GM21528 (cell line): Measurements from ENCODE around the gene PLPPR1.
"Not testable (repeated sequence)": the region's sequence is repeated elsewhere in the genome, so short reads cannot be mapped to it uniquely, and the experiment has no call there.

Source experiments
- ATAC-seq: cut with Tn5 transposase; IDR thresholded peaks from one replicate; pipeline ENCODE4 v1.9.1; 2021; ENCODE audit warnings: mild to moderate bottlenecking, moderate library complexity; ENCODE audit not compliant: unreplicated experiment, low FRiP score

The PLPPR1 gene

DNA sequence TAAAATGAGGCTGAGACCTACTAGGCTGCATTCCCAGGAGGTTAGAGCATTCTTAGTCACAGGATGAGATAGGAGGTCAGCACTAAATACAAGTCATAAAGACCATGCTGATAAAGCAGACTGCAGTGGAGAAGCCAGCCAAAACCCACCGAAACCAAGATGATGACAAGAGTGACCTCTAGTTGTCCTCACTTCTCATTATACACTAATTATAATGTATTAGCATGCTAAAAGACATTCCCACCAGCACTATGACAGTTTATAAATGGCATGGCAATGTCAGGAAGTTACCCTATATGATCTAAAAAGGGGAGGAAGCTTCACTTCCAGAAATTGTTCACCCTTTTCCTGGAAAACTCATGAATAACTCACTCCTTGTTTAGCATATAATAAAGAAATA, 88.6 kb downstream of the PLPPR1 start:
- no peak for ATAC-seq

GRCh38 chr9:101119206-101119819, 90.8 kb downstream of the PLPPR1 start:
- ATAC-seq: peak; percentile 75

DNA sequence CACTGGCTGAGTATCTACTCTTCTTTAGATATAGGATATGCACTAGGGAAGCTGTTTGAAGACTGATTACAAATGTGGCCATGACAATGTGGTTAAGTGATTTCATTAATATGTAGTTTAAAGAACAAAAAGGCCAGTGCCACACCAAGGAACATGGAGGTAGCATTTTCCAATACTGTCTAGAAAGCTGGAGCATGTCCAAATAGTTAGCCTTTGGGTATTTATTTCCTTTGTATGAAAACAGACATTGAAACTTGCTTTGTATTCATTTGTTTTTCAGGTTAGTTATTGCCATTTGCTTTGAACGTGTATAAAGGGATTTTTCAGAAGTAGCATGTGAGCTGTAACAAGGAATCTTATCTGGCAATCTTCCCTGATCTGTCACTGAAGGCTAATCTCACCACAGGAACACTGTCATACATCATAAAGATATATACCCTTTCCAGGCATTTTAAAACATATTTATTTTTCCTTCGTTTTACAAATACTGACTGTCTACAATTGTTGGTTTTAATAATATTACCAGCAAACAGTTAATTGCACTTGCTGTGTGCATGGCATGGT, 93.4 kb downstream of the PLPPR1 start:
- ATAC-seq: no peak

GRCh38 chr9:101126556-101126955, 98.0 kb downstream of the PLPPR1 start:
- peak; percentile 83 for ATAC-seq

DNA sequence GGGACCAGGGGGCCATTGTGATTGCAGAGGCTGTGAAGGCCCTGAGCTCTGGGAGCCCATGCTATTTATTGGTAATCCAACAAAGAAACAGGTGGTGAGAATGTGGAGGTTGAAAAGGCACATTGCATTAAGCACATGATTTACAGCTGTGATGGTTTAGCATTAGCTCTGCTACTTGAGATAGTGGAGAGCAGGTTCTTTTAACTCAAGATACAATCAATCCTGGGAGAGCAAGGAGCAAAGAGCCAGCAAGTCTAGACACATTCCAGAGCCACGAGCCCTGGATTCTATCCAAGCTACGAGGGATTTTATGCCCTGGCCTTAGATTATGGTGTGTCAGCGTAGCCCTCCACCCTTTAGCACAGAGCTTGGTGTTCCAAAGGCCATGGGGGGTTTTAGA, 98.8 kb downstream of the PLPPR1 start:
- not testable (repeated sequence) for ATAC-seq

- ATAC-seq: no peak
These were observed 100.1 kb downstream of the PLPPR1 start for GRCh38 chr9:101128623-101129022.

GRCh38 chr9:101130054-101130453, 101.5 kb downstream of the PLPPR1 start:
- ATAC-seq: no peak

DNA sequence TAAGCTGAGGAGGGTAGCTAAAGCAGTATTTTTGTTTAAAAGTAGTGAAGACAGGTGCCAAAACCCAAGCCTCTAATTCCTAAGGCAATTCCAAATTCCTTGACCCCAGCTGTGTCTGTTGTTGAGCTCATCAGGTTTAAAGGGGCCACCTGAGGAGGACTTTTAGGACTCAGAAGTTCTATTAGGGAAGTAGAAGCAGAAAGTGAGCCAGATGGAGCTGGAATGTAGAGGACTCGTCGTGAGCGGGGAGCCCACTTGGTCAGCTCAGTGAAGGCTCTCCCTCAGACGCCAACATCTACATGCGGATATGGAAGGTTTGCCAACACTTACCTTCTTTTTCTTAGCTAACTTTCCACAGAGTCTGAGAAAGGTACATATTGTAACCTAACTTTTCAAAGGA, 102.8 kb downstream of the PLPPR1 start:
- ATAC-seq: no peak

DNA sequence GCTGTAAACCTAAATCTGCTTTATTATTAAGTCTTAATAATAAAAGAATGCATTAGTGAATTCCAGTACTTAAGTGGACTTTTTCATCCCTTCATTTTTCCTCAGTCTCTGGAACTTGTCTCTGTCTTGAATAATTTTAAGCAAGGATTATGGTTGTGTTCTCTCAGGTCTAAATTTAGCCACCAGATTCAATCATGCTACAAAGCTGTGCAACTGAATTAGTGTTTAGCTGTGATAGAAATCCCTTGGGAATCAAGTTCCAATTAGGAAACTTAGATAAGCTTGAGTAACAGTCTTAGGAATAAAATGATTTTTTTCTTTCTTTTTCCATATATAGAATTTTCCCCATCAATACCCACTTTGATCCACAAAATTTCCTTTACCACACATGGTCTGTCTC, 104.3 kb downstream of the PLPPR1 start:
- no peak for ATAC-seq

GRCh38 chr9:101138509-101138908, 110.0 kb downstream of the PLPPR1 start:
- ATAC-seq: no peak

- ATAC-seq: no peak
These were observed 110.6 kb downstream of the PLPPR1 start for GRCh38 chr9:101139082-101139481.

GRCh38 chr9:101140764-101141163, 112.2 kb downstream of the PLPPR1 start:
- no peak for ATAC-seq

- no peak for ATAC-seq
These were observed 118.0 kb downstream of the PLPPR1 start for GRCh38 chr9:101146508-101146907.

DNA sequence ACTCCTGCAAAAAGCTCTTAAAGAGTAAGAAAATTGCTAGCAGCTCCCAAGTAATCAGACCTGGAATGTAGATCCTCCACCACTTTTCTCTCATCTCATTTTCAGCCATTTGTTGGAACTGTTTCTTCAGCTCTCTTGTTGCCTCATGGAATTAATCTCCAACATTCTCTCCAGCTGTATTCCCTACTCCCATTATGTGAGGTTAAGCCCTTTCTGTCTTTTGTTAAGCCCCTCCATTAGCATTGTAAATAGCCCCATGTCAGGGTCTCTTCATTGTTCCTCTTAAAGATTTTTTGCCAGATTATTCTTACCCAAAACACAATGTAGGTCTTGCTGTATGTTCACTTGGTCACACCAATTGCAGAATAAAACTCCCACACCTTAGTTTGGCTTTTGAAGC, 119.8 kb downstream of the PLPPR1 start:
- no peak for ATAC-seq

DNA sequence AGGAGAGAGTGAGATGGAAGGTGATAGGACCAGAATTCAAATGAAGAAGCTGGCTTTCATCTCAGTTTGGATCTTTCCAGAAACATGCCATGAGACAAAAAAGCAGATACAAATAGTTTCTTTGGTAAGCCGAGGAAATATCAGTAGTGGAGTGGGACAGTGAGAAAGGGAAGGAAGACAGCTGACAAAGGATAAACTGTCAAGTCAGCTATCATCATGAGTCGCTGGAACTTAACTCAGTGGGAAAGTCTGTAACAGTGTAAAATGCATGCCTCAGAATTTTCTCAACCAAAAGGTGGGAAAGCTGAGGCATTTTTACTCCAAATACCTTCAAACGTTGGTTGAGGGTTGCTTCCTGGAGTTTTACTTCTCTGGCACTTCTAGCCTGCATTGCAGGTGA, 129.8 kb downstream of the PLPPR1 start:
- ATAC-seq: no peak

- ATAC-seq: no peak
These were observed 133.7 kb downstream of the PLPPR1 start for GRCh38 chr9:101162231-101162630.

DNA sequence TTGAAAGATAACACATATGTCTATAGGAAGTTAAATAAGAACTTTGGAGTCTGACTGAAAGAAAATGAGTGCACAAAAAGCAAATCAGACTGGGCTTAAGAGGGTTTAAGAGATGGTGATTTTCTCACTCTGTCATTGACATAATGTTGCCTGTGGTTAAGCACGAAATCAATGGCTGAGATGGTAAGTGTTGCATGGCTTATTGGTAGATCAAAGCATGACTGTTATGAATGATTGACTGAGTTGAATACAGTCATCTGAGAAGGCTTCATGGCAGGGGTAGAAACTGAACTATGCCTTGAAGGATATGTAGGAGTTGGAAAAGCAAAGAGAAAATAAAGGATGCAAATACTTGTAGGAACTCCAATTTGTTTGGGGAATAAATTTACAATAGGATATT, 136.6 kb downstream of the PLPPR1 start:
- ATAC-seq: no peak

- ATAC-seq: no peak
These were observed 139.1 kb downstream of the PLPPR1 start for GRCh38 chr9:101167490-101168134.

DNA sequence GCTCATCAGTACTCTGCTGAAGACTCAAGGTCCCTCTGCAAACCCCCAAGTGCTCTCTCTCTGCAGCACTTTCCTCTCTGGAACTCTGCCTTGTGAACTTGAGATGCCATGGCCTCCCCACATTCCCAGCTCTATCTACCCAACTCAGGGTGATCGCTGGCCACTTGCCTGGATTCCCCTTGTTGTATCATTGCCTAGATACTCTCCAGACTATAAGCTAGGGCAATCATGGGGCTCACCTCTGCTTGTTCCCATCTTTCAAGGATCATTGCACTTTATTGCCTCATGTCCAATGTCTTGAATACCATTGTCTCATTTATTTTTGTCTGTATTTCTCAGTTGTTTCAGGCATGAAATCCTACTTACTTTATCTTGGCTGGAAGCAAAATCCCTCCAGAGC, 144.1 kb downstream of the PLPPR1 start:
- no peak for ATAC-seq

- ATAC-seq: no peak
These were observed 145.4 kb downstream of the PLPPR1 start for GRCh38 chr9:101173907-101174306.

GRCh38 chr9:101176384-101176783, 147.9 kb downstream of the PLPPR1 start:
- ATAC-seq: no peak

GRCh38 chr9:101184813-101185278, 156.3 kb downstream of the PLPPR1 start:
- no peak for ATAC-seq
